Panc1 (cell line): Measurements from ENCODE around the gene GALNT1. TPM values are rescaled to one million over a fixed set of nuclear protein-coding genes. Genes with fewer than 3 reads are reported as not detected.

Experiments used
- ATAC-seq: fragments of 200-7000 bp; cut with Tn5 transposase; 2 replicates; pipeline ENCODE4 v1.9.1; 2020; ENCODE audit warnings: mild to moderate bottlenecking, moderate library complexity
- BruUV-seq: library from RNA; stranded (reverse); fragments of 400-500 nt; replicated peaks from 2 replicates; lab custom pipeline; 2021; lab: Mats Ljungman, UMichigan
- CTCF ChIA-PET: fragments of 300-600 bp; sonication (Branson Sonifier 250); formaldehyde crosslinking; loops from one replicate; lab custom pipeline; 2022; ENCODE audit warnings: antibody characterized with exemption; lab: Charles Lee
- POLR2A ChIA-PET: fragments of 300-600 bp; sonication (Branson Sonifier 250); formaldehyde crosslinking; loops from one replicate; lab custom pipeline; 2022; ENCODE audit warnings: antibody characterized with exemption; lab: Charles Lee
- DNase-seq: peaks from one replicate; pipeline ENCODE4 v3.0.0-alpha.2; 2010; ENCODE audit warnings: low read depth, low spot score
- H3K27ac ChIP-seq: 2 replicates; pipeline ENCODE4 v1.5.1; 2011; ENCODE audit warnings: mild to moderate bottlenecking, low read length, inconsistent platforms
- H3K27me3 ChIP-seq: fragments of 200-500 bp; sonication (Bioruptor generic); 2 replicates; pipeline ENCODE4 v1.6.0; 2014; ENCODE audit warnings: low read length, inconsistent platforms; ENCODE audit not compliant: control insufficient read depth, insufficient read depth
- H3K36me3 ChIP-seq: fragments of 200-500 bp; sonication (Bioruptor generic); 2 replicates; pipeline ENCODE4 v1.5.1; 2014; ENCODE audit warnings: inconsistent platforms, mild to moderate bottlenecking, low read length, moderate library complexity; ENCODE audit not compliant: control insufficient read depth, insufficient read depth
- H3K4me1 ChIP-seq: 2 replicates; pipeline ENCODE4 v1.5.1; 2011; ENCODE audit warnings: inconsistent platforms, mild to moderate bottlenecking, low read length, moderate library complexity; ENCODE audit not compliant: control insufficient read depth, insufficient read depth
- H3K4me3 ChIP-seq, 2 experiments: 2 replicates each; pipeline ENCODE4 v1.5.1; 2011 to 2012; ENCODE audit warnings: low read depth in 2 of 2, low read length in 2 of 2, mild to moderate bottlenecking in 2 of 2, inconsistent platforms in 1 of 2, moderate library complexity in 1 of 2
- H3K9me3 ChIP-seq: fragments of 200-500 bp; sonication (Bioruptor generic); 2 replicates; pipeline ENCODE4 v1.5.1; 2014; ENCODE audit warnings: low read depth, mild to moderate bottlenecking, inconsistent platforms, low read length, moderate library complexity; ENCODE audit not compliant: control insufficient read depth, insufficient read depth
- CTCF ChIP-seq: fragments of 450-650 bp; IDR thresholded peaks from 2 replicates; pipeline ENCODE4 v1.5.1; 2017; ENCODE audit warnings: mild to moderate bottlenecking
- POLR2AphosphoS5 ChIP-seq: IDR thresholded peaks from 2 replicates; pipeline ENCODE4 v1.6.1; 2012; ENCODE audit warnings: mild to moderate bottlenecking, low read depth, low read length, moderate library complexity
- REST ChIP-seq, 2 experiments: IDR thresholded peaks; 2 replicates each; pipeline ENCODE4 v1.6.1; 2011 to 2012; ENCODE audit warnings: low read depth in 2 of 2, control low read depth in 1 of 2, low read length in 1 of 2, mild to moderate bottlenecking in 1 of 2, moderate library complexity in 1 of 2; ENCODE audit not compliant: insufficient read depth in 1 of 2
- SIN3A ChIP-seq: IDR thresholded peaks from 2 replicates; pipeline ENCODE4 v1.6.1; 2012; ENCODE audit warnings: low read depth, mild to moderate bottlenecking, low read length, moderate library complexity, borderline replicate concordance; ENCODE audit not compliant: insufficient read depth
- TCF7L2 ChIP-seq: IDR thresholded peaks from 2 replicates; pipeline ENCODE4 v1.6.1; 2011; ENCODE audit warnings: mild to moderate bottlenecking, low read depth, low read length, inconsistent platforms
- in situ Hi-C: cut with HindIII; loops from 2 replicates; pipeline ENCODE4 v1.10.0; 2016; ENCODE audit warnings: low sequenced_read_pairs, low pct_unique_long_range_greater_than_20kb
- intact Hi-C: fragments of 100-400 bp; cut with micrococcal nuclease; formaldehyde crosslinking; loops from one replicate; pipeline ENCODE4 v1.10.0; 2022; ENCODE audit not compliant: unreplicated experiment
- total RNA-seq: library from RNA; stranded (reverse); gene quantifications from one replicate; pipeline ENCODE4 v1.2.1, GENCODE V29; 2021; ENCODE audit not compliant: unreplicated experiment

GALNT1 gene
- total RNA-seq, 1 experiment from 2014 or later: 147 TPM

GRCh38 chr18:35749701-35750100 is 168.2 kb downstream of the GALNT1 start:
- in situ Hi-C loops: no loop called here
- CTCF ChIA-PET: interaction anchor here (0.8 kb wide), 1 partner anchor 30 kb away, joined by 3 read pairs; no protein-coding TSS in a partner anchor

GRCh38 chr18:35750929-35751328 is 169.4 kb downstream of the GALNT1 start:
- in situ Hi-C loops: no loop called here
- Histone ChIP-seq H3K4me3 (no peak overlapping the region), H3K4me1 (no peaks in the 10 kb centered on the region; the same call in 1 of the 2 replicates), H3K27ac (no peak overlapping the region), H3K36me3 (no peaks in the 10 kb centered on the region), H3K27me3 (no peaks in the 10 kb centered on the region), H3K9me3 (no peaks in the 10 kb centered on the region)
- POLR2A ChIA-PET: interaction anchor here (0.6 kb wide), 1 partner anchor 575 kb away, joined by 3 read pairs; no protein-coding TSS in a partner anchor
- no TSS peak for BruUV-seq
- intact Hi-C loops: no loop called here
- TF ChIP-seq TCF7L2: no peak
- TF ChIP-seq CTCF: no peak
- DNase-seq: no peak
- CTCF ChIA-PET: no interaction called here
- ATAC-seq: no peak

More at GRCh38 chr18:35749701-35750100, 168.2 kb downstream of the GALNT1 start:
- ATAC-seq (no peak), DNase-seq (no peak)
- H3K27ac ChIP-seq: no peak overlapping the region
- no peaks in the 10 kb centered on the region for H3K36me3 ChIP-seq
- intact Hi-C loops: no loop called here
- POLR2A ChIA-PET: no interaction called here
- no peak for TF ChIP-seq POLR2AphosphoS5
- TF ChIP-seq TCF7L2: no peak
- no peak for TF ChIP-seq REST (IDR thresholded peaks at IDR 0.05; ENCODE audit: insufficient read depth in 1 of 2, low read depth in 2 of 2, low read length in 1 of 2)
- TF ChIP-seq CTCF: no peak
- no peak for TF ChIP-seq SIN3A
- H3K27me3 ChIP-seq: no peaks in the 10 kb centered on the region
- no TSS peak for BruUV-seq
- H3K4me3 ChIP-seq: no peak overlapping the region
- no peaks in the 10 kb centered on the region for H3K4me1 ChIP-seq
- no peaks in the 10 kb centered on the region for H3K9me3 ChIP-seq
